GM18499 (cell line): ENCODE measurements around the gene CLDN10.
"Not testable (repeated sequence)": the region's sequence is repeated elsewhere in the genome, so short reads cannot be mapped to it uniquely, and the experiment has no call there.

Source experiments
- ATAC-seq: cut with Tn5 transposase; IDR thresholded peaks from one replicate; pipeline ENCODE4 v1.9.1; 2021; ENCODE audit warnings: moderate number of reproducible peaks; ENCODE audit not compliant: insufficient read depth, unreplicated experiment

Gene CLDN10

GRCh38 chr13:95540888-95541287 lies 11.6 kb upstream of the CLDN10 start:
- ATAC-seq: no peak

- no peak for ATAC-seq
Measured at GRCh38 chr13:95541308-95541707, 11.2 kb upstream of the CLDN10 start.

- ATAC-seq: no peak
Measured at GRCh38 chr13:95541911-95542474, 10.5 kb upstream of the CLDN10 start.

GRCh38 chr13:95544293-95544692 lies 8.2 kb upstream of the CLDN10 start:
- no peak for ATAC-seq

GRCh38 chr13:95546919-95547318 lies 5.6 kb upstream of the CLDN10 start:
- ATAC-seq: no peak

GRCh38 chr13:95547531-95548167 lies 4.9 kb upstream of the CLDN10 start:
- ATAC-seq: no peak

GRCh38 chr13:95552208-95552538 lies 347 bp upstream of the CLDN10 start:
- no peak for ATAC-seq

GRCh38 chr13:95553581-95554385 lies 1.3 kb downstream of the CLDN10 start:
- no peak for ATAC-seq

- ATAC-seq: no peak
Measured at GRCh38 chr13:95557013-95557412, 4.5 kb downstream of the CLDN10 start.

GRCh38 chr13:95559100-95559499 lies 6.6 kb downstream of the CLDN10 start:
- no peak for ATAC-seq

- no peak for ATAC-seq
Measured at GRCh38 chr13:95560387-95560786, 7.9 kb downstream of the CLDN10 start.

- no peak for ATAC-seq
Measured at GRCh38 chr13:95564091-95564490, 11.6 kb downstream of the CLDN10 start.

- no peak for ATAC-seq
Measured at GRCh38 chr13:95564733-95565291, 12.3 kb downstream of the CLDN10 start.

GRCh38 chr13:95565758-95566157 lies 13.2 kb downstream of the CLDN10 start:
- ATAC-seq: not testable (repeated sequence)

- no peak for ATAC-seq
Measured at GRCh38 chr13:95568131-95568530, 15.6 kb downstream of the CLDN10 start.

GRCh38 chr13:95570016-95570415 lies 17.5 kb downstream of the CLDN10 start:
- no peak for ATAC-seq

GRCh38 chr13:95571941-95572340 lies 19.4 kb downstream of the CLDN10 start:
- no peak for ATAC-seq

GRCh38 chr13:95573221-95573620 lies 20.7 kb downstream of the CLDN10 start:
- no peak for ATAC-seq

GRCh38 chr13:95579303-95579702 lies 26.8 kb downstream of the CLDN10 start:
- peak; percentile 93 for ATAC-seq

- ATAC-seq: no peak
Measured at GRCh38 chr13:95585867-95586266, 33.3 kb downstream of the CLDN10 start.

- ATAC-seq: no peak
Measured at GRCh38 chr13:95588134-95588533, 35.6 kb downstream of the CLDN10 start.
